CD4-positive, alpha-beta T cell (primary cell): Measurements from ENCODE around the gene RPL36. TPM values are rescaled to one million over a fixed set of nuclear protein-coding genes. Genes with fewer than 3 reads are reported as not detected.

ENCODE experiments used
- ATAC-seq: fragments of 200-7000 bp; cut with Tn5 transposase; one replicate; pipeline ENCODE4 v1.10.0; 2022; ENCODE audit warnings: mild to moderate bottlenecking; ENCODE audit not compliant: poor library complexity
- CTCF ChIA-PET: fragments of 350-600 bp; sonication (Branson Sonifier 250); formaldehyde crosslinking; loops from one replicate; lab custom pipeline; 2021; ENCODE audit warnings: antibody characterized with exemption, inconsistent platforms; lab: Charles Lee
- POLR2A ChIA-PET: fragments of 350-600 bp; sonication (Branson Sonifier 250); formaldehyde crosslinking; loops from one replicate; lab custom pipeline; 2021; ENCODE audit warnings: antibody characterized with exemption, inconsistent platforms; lab: Charles Lee
- DNase-seq, 14 experiments: peaks; one replicate each; pipeline ENCODE4 v3.0.0-alpha.2; 2013 to 2020; ENCODE audit warnings: mixed read lengths in 2 of 14
- H3K27ac ChIP-seq, 2 donors: one replicate each; pipeline versions ENCODE4 v1.5.1 to v1.7.0; 2013; ENCODE audit warnings: low read length in 2 of 2, low read depth in 1 of 2, mild to moderate bottlenecking in 1 of 2
- H3K27me3 ChIP-seq, 2 experiments: 1 replicate in 1 of 2; 2 replicates in 1 of 2; pipeline versions ENCODE4 v1.6.1 to v1.7.0; 2013; ENCODE audit warnings: low read length in 2 of 2, control low read depth in 1 of 2, mild to moderate bottlenecking in 1 of 2, moderate library complexity in 1 of 2; ENCODE audit not compliant: insufficient read depth in 2 of 2, control insufficient read depth in 1 of 2
- H3K36me3 ChIP-seq: one replicate; pipeline ENCODE4 v1.6.1; 2013; ENCODE audit warnings: low read length, control low read depth; ENCODE audit not compliant: insufficient read depth
- H3K4me1 ChIP-seq: one replicate; pipeline ENCODE4 v1.6.1; 2013; ENCODE audit warnings: low read length, control low read depth; ENCODE audit not compliant: insufficient read depth
- H3K4me3 ChIP-seq: one replicate; pipeline ENCODE4 v1.5.1; 2013; ENCODE audit warnings: mild to moderate bottlenecking, low read length, moderate library complexity
- H3K9me3 ChIP-seq, 2 experiments: 1 replicate in 1 of 2; 2 replicates in 1 of 2; pipeline versions ENCODE4 v1.6.1 to v1.7.0; 2013; ENCODE audit warnings: low read length in 2 of 2, mild to moderate bottlenecking in 2 of 2, control low read depth in 1 of 2, moderate library complexity in 1 of 2; ENCODE audit not compliant: control insufficient read depth in 1 of 2, insufficient read depth in 1 of 2
- H3K27ac Mint-ChIP-seq: one replicate; pipeline ENCODE4 v1.8.0; 2020; ENCODE audit warnings: mixed read lengths
- H3K27me3 Mint-ChIP-seq: one replicate; pipeline ENCODE4 v1.8.0; 2021; ENCODE audit warnings: mixed read lengths
- H3K36me3 Mint-ChIP-seq: one replicate; pipeline ENCODE4 v1.8.0; 2021; ENCODE audit warnings: low read depth, mixed read lengths
- H3K4me1 Mint-ChIP-seq: one replicate; pipeline ENCODE4 v1.8.0; 2021; ENCODE audit warnings: low read depth, mixed read lengths
- H3K4me3 Mint-ChIP-seq: one replicate; pipeline ENCODE4 v1.8.0; 2020; ENCODE audit warnings: mild to moderate bottlenecking, mixed read lengths
- H3K9me3 Mint-ChIP-seq: one replicate; pipeline ENCODE4 v1.8.0; 2020; ENCODE audit warnings: mixed read lengths
- intact Hi-C, 2 experiments: fragments of 100-400 bp; cut with DNase I in 1 of 2; cut with micrococcal nuclease in 1 of 2; formaldehyde crosslinking; loops; one replicate each; pipeline versions ENCODE4 v1.15.1 to v1.9.0; 2023 to 2025; cut with DNase I, micrococcal nuclease
- total RNA-seq, 174 experiments: library from RNA in 2 of 174; stranded (reverse) in 2 of 174; gene quantifications; one replicate each; pipeline ENCODE4 v1.2.3 and lab custom pipeline; 2021 to 2026
- TF ChIP-seq, protein P1 (sequence below): fragments of 200-600 bp; IDR thresholded peaks from one replicate; pipeline ENCODE4 v1.8.0; 2022; ENCODE audit warnings: antibody characterized with exemption, mild to moderate bottlenecking

Gene RPL36
- total RNA-seq, 2 experiments from 2014 or later: 1,509 to 1,565 TPM

DNA sequence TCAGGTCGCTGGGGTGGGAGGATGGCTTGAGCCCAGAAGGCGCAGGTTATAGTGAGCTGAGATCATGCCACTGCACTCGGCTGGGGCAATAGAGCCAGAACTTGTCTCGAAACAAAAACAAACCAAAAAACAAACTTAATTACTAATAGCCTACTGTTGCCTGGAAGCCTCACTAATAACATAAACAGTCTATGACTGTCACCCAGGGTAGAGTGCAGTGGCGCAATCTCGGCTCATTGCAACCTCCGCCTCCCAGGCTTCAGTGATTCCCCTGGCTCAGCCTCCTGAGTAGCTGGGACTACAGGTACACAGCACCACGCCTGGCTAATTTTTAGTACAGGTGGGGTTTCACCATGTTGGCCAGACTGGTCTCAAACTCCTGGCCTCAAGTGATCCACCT lies 48.3 kb downstream of the RPL36 start:
- no peaks in the 10 kb centered on the region for H3K36me3 ChIP-seq
- intact Hi-C loops: no loop called here
- H3K4me3 ChIP-seq: no peak overlapping the region
- no peaks in the 10 kb centered on the region for H3K9me3 ChIP-seq
- peaks cover 6% of the 10 kb centered on the region for H3K27me3 Mint-ChIP-seq
- no peak overlapping the region for H3K27ac Mint-ChIP-seq
- ATAC-seq (no peak), DNase-seq (no peak)
- no peaks in the 10 kb centered on the region for H3K27me3 ChIP-seq
- H3K4me1 Mint-ChIP-seq: no peaks in the 10 kb centered on the region
- H3K27ac ChIP-seq: no peak overlapping the region
- no peaks in the 10 kb centered on the region for H3K4me1 ChIP-seq
- TF ChIP-seq, protein P1, sequence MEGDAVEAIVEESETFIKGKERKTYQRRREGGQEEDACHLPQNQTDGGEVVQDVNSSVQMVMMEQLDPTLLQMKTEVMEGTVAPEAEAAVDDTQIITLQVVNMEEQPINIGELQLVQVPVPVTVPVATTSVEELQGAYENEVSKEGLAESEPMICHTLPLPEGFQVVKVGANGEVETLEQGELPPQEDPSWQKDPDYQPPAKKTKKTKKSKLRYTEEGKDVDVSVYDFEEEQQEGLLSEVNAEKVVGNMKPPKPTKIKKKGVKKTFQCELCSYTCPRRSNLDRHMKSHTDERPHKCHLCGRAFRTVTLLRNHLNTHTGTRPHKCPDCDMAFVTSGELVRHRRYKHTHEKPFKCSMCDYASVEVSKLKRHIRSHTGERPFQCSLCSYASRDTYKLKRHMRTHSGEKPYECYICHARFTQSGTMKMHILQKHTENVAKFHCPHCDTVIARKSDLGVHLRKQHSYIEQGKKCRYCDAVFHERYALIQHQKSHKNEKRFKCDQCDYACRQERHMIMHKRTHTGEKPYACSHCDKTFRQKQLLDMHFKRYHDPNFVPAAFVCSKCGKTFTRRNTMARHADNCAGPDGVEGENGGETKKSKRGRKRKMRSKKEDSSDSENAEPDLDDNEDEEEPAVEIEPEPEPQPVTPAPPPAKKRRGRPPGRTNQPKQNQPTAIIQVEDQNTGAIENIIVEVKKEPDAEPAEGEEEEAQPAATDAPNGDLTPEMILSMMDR: no peak
- H3K9me3 Mint-ChIP-seq: no peaks in the 10 kb centered on the region
- ChIA-PET CTCF (no interaction called here), POLR2A (no interaction called here)
- no peak overlapping the region for H3K4me3 Mint-ChIP-seq
- H3K36me3 Mint-ChIP-seq: no peaks in the 10 kb centered on the region

Other genes starting within 250 kb of the RPL36 start
- gene ZNRF4, start 234.9 kb upstream of the RPL36 start, total RNA-seq: not detected
- 1 to 10 TPM in 1 of 2 experiments, under 1 TPM in 1; 0.74 to 1.6 TPM for gene TINCR, start 122.3 kb upstream of the RPL36 start, total RNA-seq
- gene SAFB2, start 67.5 kb upstream of the RPL36 start, total RNA-seq: 100 to 1,000 TPM; 238 to 246 TPM
- 100 to 1,000 TPM; 195 to 200 TPM for gene SAFB, start 67.2 kb upstream of the RPL36 start, total RNA-seq
- gene MICOS13, start 9.8 kb upstream of the RPL36 start, total RNA-seq: 10 to 100 TPM; 21.7 to 23.0 TPM
- gene HSD11B1L, start 9.3 kb upstream of the RPL36 start, total RNA-seq: 1 to 10 TPM; 2.4 to 2.9 TPM
- 10 to 100 TPM; 88.7 to 91.0 TPM for gene LONP1, start 29.9 kb downstream of the RPL36 start, total RNA-seq
- gene CATSPERD, start 30.3 kb downstream of the RPL36 start, total RNA-seq: not detected
- 1 to 10 TPM; 3.1 to 4.9 TPM for gene PRR22, start 94.5 kb downstream of the RPL36 start, total RNA-seq
- gene DUS3L, start 100.9 kb downstream of the RPL36 start, total RNA-seq: 100 to 1,000 TPM; 150 to 170 TPM
- gene NRTN, start 114.8 kb downstream of the RPL36 start, total RNA-seq: 1 to 10 TPM; 1.5 to 1.6 TPM
- gene FUT6, start 149.4 kb downstream of the RPL36 start, total RNA-seq: under 1 TPM in 1 of 2 experiments, not detected in 1; 0.17 TPM
- gene FUT3, start 161.2 kb downstream of the RPL36 start, total RNA-seq: under 1 TPM; 0.61 to 0.85 TPM
- gene FUT5, start 180.2 kb downstream of the RPL36 start, total RNA-seq: 1 to 10 TPM; 7.9 to 8.7 TPM
- gene NDUFA11, start 213.5 kb downstream of the RPL36 start, total RNA-seq: 10 to 100 TPM; 94.3 to 96.7 TPM
- 10 to 100 TPM; 23.4 to 25.3 TPM for gene VMAC, start 214.6 kb downstream of the RPL36 start, total RNA-seq
- gene CAPS, start 224.0 kb downstream of the RPL36 start, total RNA-seq: 10 to 100 TPM; 43.2 to 44.2 TPM